Parietal lobe (tissue), 1 donor: ENCODE results near the gene EOLA1. TPM values are rescaled to one million over a fixed set of nuclear protein-coding genes. Genes with fewer than 3 reads are reported as not detected.

ENCODE experiments used
- total RNA-seq: library from RNA; depleted of rRNA; stranded (reverse); fragments of >200 nt; gene quantifications from one replicate; pipeline ENCODE4 v1.2.3, GENCODE V29; 2014

The EOLA1 gene
- total RNA-seq, result 20.7 TPM

DNA sequence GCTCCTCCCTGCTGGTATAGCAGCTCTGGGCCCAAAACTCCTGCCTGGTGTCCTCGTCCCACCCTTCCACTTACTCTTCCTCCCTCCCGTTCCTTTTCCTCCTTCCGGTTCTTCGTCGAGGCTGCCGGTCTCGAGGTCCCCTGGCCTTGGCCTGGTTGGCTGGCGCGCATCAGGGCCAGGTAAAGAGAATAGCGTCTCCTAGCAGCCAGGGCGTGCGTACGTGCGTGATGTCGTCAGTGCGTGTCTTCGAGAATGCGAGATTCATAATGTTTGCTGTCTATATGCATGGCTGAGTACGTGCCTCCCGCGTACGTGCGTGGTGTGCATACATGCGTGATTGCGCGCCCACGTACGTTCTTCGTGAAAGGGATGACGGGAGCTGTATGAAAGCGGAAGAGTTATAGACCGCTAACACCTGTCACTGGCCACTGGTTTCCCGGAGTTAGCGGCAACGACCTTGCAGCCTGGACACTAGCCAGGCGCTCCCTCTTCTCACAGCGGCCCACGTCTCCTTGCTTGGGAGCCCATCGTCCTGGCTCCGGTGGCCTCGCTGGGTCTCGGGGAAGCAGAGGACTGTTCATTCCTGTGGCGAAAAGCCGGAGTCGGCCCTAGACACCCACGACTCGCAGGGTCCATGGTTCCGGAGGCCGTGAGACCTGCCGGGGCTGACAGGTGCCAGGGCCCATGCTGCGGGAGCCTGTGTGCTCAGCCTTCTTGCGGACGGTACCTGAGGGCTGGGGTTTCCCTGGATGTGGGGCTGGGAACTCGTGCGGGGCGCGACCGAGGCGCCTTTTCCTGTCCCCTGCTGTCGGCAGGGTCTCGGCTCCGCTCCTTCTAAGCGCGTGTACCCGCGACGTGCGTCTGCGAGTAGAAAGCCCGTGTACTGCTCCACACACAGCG lies at the start of gene EOLA1:
EOLA1 (plus strand) TSS at position 392 of the 900 bp plus-strand sequence. CDS start 4,619 bp downstream, outside the sequence.

DNA sequence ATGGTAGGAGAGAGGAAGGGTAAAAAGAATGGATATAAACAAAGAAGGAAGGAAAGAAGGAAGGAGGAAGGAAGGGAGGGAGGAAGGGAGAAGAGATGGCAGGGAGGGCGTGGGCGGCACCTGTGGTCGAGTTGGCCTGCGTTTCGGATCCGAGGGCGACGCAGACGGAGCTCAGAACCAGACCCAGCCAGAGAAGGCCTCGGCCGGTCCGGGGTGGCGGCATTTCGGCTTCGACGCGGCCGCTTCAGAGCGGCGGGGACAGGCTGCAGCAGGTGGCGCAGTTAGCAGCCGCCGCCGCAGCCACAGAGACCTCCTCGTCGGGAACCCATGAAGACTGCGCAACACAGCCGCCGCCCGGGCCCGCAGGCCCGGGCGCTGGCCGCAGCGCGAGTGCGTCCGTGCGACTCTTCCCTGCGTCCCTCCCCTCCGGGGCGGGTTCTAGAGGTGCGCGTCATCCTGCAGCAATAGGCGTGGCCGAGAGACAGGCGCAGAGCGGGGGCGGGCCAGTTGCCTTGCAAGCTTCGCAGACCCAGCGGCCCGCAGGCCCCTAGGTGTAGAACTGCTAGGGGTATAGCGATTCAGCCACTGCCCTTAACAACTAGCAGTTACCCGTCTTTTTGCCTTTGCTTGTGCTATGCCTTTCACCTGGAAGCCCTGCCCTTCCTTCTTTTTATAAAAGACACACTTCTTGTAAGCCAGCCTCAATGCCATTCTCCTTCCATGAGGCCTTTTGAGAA lies 35.7 kb upstream of the EOLA1 start, which contains the start of gene IDS:
IDS (minus strand) TSS at position 392 of the 737 bp plus-strand sequence; CDS start at position 223, 169 bp downstream.

DNA sequence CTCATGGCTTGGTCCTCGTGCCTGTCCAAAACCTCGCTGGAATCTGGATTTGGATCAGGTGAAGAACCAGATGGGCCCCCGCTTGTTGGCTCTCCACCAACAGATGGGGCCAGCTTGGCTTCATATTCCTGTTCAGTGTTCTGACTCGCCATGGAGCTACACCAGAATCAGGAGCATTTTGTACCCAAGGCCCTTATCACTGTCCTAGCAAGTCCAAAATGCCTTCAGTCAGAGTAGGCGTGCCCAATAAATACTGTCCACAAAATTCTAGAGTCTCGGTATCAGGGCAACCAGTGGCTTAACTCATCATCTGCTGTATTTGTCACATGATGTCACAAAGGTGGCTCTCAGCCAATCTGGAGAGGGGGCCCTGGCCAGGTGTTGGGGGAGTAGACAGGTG lies 8.9 kb downstream of the EOLA1 start, which contains the start of gene HSFX3:
HSFX3 (minus strand) TSS at position 224 of the 400 bp plus-strand sequence; CDS start at position 152, 72 bp downstream.

DNA sequence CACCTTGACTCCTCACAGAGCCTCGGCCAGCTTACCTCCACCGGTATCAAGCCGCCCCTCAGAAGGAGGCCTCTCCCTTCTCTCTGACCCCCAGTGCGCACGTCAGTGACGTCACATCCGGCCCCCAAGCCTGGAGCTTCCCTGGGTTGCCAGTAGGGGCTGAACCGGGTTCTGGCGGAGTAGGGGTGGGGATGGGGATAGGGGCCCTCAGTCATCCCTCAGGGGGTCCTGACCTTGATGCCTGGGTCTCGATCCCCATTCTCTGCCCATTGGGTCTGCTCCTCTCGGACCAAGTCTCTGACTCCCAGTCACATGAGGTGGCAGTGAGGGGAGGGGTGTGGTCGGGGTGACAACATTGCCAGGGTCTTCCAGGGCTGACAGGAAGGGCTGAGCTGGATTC lies 46.5 kb downstream of the EOLA1 start, which contains the start of gene MAGEA9B:
MAGEA9B (minus strand) TSS at position 101 of the 400 bp plus-strand sequence. CDS start 4,280 bp downstream, outside the sequence.

DNA sequence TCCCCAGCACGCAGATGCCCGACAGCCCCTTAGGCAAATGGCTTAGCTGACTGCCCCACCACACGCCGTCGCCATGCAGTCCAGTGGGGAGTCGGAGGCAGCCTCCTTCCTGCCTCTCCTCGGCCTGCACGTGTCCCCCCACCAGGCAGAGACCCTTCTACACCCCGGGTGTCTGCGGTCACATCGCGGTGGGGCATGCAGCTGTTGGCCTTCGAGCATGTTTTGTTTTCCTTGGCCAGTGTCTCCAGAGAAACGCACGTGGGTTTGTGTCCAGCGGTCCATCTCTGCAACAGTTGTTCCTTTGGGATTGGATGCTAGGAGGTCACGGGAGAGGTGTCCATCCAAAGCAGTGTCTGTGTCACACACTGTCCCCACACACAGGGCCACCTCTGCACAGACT lies 54.4 kb downstream of the EOLA1 start, which contains the start of gene HSFX2:
HSFX2 (minus strand) TSS at position 101 of the 400 bp plus-strand sequence. CDS start 614 bp downstream, outside the sequence.

Other genes with a start within 250 kb of the EOLA1 start
- gene IDS, start 35.7 kb upstream of the EOLA1 start, total RNA-seq, result 153 TPM
- not detected for gene HSFX3, start 8.9 kb downstream of the EOLA1 start, total RNA-seq
- gene MAGEA9B, start 46.4 kb downstream of the EOLA1 start, total RNA-seq, result not detected
- gene HSFX2, start 54.3 kb downstream of the EOLA1 start, total RNA-seq, result 1.9 TPM
- gene TMEM185A, start 90.8 kb downstream of the EOLA1 start, total RNA-seq, result 59.8 TPM
- gene MAGEA11, start 171.0 kb downstream of the EOLA1 start, total RNA-seq, result not detected
- gene HSFX1, start 233.1 kb downstream of the EOLA1 start, total RNA-seq, result 4.4 TPM
- gene MAGEA9, start 240.9 kb downstream of the EOLA1 start, total RNA-seq, result not detected